SK-N-SH (cell line): ENCODE data around the gene FIZ1. TPM values are rescaled to one million over a fixed set of nuclear protein-coding genes. Genes with fewer than 3 reads are reported as not detected.

Experiments
- CTCF ChIA-PET: fragments of 300-600, 350-600 bp; formaldehyde crosslinking; extraction: SDS; loops from one replicate; lab custom pipeline; 2021; lab: Yijun Ruan, JAX
- POLR2A ChIA-PET: fragments of 350-600 bp; sonication (Branson Sonifier 250); formaldehyde crosslinking; extraction: SDS; loops from one replicate; lab custom pipeline; 2020; ENCODE audit warnings: antibody characterized with exemption, inconsistent platforms; lab: Yijun Ruan, JAX
- DNase-seq: peaks from one replicate; pipeline ENCODE4 v3.0.0; 2012
- H2AFZ ChIP-seq: fragments of 200-600 bp; sonication (generic); 2 replicates; pipeline ENCODE4 v1.8.1; 2016; ENCODE audit warnings: antibody characterized with exemption, mild to moderate bottlenecking, low read depth
- H3F3A ChIP-seq: fragments of 200-600 bp; sonication (generic); replicated peaks from 2 replicates; pipeline ENCODE3; 2016; ENCODE audit warnings: antibody characterized with exemption, mild to moderate bottlenecking; ENCODE audit not compliant: insufficient read depth
- H3K27ac ChIP-seq, 2 experiments: fragments of 200-500 bp in 1 of 2; fragments of 200-600 bp in 1 of 2; sonication (Bioruptor generic) in 1 of 2; sonication (generic), shearing (Covaris generic) in 1 of 2; 2 replicates each; pipeline versions ENCODE4 v1.5.1 to v1.6.1; 2014 to 2016; ENCODE audit warnings: low read depth in 2 of 2, inconsistent platforms in 1 of 2, low read length in 1 of 2, mild to moderate bottlenecking in 1 of 2, mixed read lengths in 1 of 2
- H3K27me3 ChIP-seq: fragments of 200-600 bp; sonication (generic), shearing (Covaris generic); 2 replicates; pipeline ENCODE4 v1.6.1; 2016; ENCODE audit warnings: mixed run types; ENCODE audit not compliant: insufficient read depth
- H3K36me3 ChIP-seq, 2 experiments: fragments of 200-500 bp in 1 of 2; fragments of 200-600 bp in 1 of 2; sonication (Bioruptor generic) in 1 of 2; sonication (generic) in 1 of 2; replicated peaks in 1 of 2; 2 replicates each; pipeline versions ENCODE3 to v1.5.1; 2014 to 2016; ENCODE audit warnings: low read length in 1 of 2, mild to moderate bottlenecking in 1 of 2; ENCODE audit not compliant: insufficient read depth in 2 of 2, control insufficient read depth in 1 of 2
- H3K4me1 ChIP-seq, 2 experiments: fragments of 200-500 bp in 1 of 2; fragments of 200-600 bp in 1 of 2; sonication (Bioruptor generic) in 1 of 2; sonication (generic), shearing (Covaris generic) in 1 of 2; 2 replicates each; pipeline versions ENCODE4 v1.5.1 to v1.6.1; 2014 to 2016; ENCODE audit warnings: low read depth in 1 of 2, low read length in 1 of 2, mixed run types in 1 of 2; ENCODE audit not compliant: insufficient read depth in 2 of 2, control insufficient read depth in 1 of 2
- H3K4me2 ChIP-seq: fragments of 200-600 bp; sonication (generic), shearing (Covaris generic); 2 replicates; pipeline ENCODE4 v1.6.1; 2017; ENCODE audit warnings: mixed run types
- H3K4me3 ChIP-seq, 2 experiments: fragments of 200-500 bp in 1 of 2; fragments of 200-600 bp in 1 of 2; sonication (Bioruptor generic) in 1 of 2; sonication (generic), shearing (Covaris generic) in 1 of 2; 2 replicates each; pipeline versions ENCODE4 v1.5.1 to v1.8.1; 2014 to 2016; ENCODE audit warnings: low read depth in 2 of 2, inconsistent platforms in 1 of 2, low read length in 1 of 2, mild to moderate bottlenecking in 1 of 2, mixed read lengths in 1 of 2, moderate library complexity in 1 of 2
- H3K79me2 ChIP-seq: fragments of 200-600 bp; sonication (generic); 2 replicates; pipeline ENCODE4 v1.8.1; 2017; ENCODE audit warnings: mild to moderate bottlenecking; ENCODE audit not compliant: insufficient read depth
- H3K9ac ChIP-seq: fragments of 200-600 bp; sonication (generic); 2 replicates; pipeline ENCODE4 v1.6.1; 2017; ENCODE audit warnings: mixed run types
- H3K9me2 ChIP-seq: fragments of 200-600 bp; sonication (generic); 2 replicates; pipeline ENCODE4 v1.6.1; 2017; ENCODE audit warnings: mixed run types
- H3K9me3 ChIP-seq: fragments of 200-600 bp; sonication (generic); 2 replicates; pipeline ENCODE4 v1.6.1; 2017; ENCODE audit warnings: mixed run types, mild to moderate bottlenecking, moderate library complexity
- H4K20me1 ChIP-seq: fragments of 200-600 bp; sonication (generic); 2 replicates; pipeline ENCODE4 v1.6.1; 2017; ENCODE audit warnings: mild to moderate bottlenecking, mixed run types; ENCODE audit not compliant: insufficient read depth
- CHD2 ChIP-seq: fragments of 150-350 bp; IDR thresholded peaks from 2 replicates; pipeline ENCODE4 v1.6.1; 2018; ENCODE audit warnings: low read length; ENCODE audit not compliant: partially characterized antibody
- EP300 ChIP-seq, 2 experiments: IDR thresholded peaks; 2 replicates each; pipeline versions ENCODE4 v1.4.0 to v1.6.1; 2012; ENCODE audit warnings: borderline replicate concordance in 1 of 2, low read depth in 1 of 2, low read length in 1 of 2
- FOXM1 ChIP-seq: IDR thresholded peaks from 2 replicates; pipeline ENCODE4 v1.4.0; 2012; ENCODE audit warnings: low read depth, mild to moderate bottlenecking
- JUND ChIP-seq: IDR thresholded peaks from 2 replicates; pipeline ENCODE4 v1.4.0; 2012
- MXI1 ChIP-seq: IDR thresholded peaks from 2 replicates; pipeline ENCODE4 v1.6.1; 2012; ENCODE audit warnings: mild to moderate bottlenecking, low read depth, low read length, improper control_type of control experiment
- NFIC ChIP-seq: IDR thresholded peaks from 2 replicates; pipeline ENCODE4 v1.4.0; 2012; ENCODE audit warnings: borderline replicate concordance
- PBX3 ChIP-seq: IDR thresholded peaks from 2 replicates; pipeline ENCODE4; 2012
- POLR2AphosphoS5 ChIP-seq: IDR thresholded peaks from 2 replicates; pipeline ENCODE4 v1.6.1; 2012; ENCODE audit warnings: low read depth, low read length
- RCOR1 ChIP-seq: fragments of 150-350 bp; IDR thresholded peaks from 2 replicates; pipeline ENCODE4 v1.6.1; 2017; ENCODE audit warnings: antibody characterized with exemption, low read length
- RFX5 ChIP-seq: IDR thresholded peaks from 2 replicates; pipeline ENCODE4 v1.6.1; 2012; ENCODE audit warnings: mild to moderate bottlenecking, improper control_type of control experiment, low read length
- SMC3 ChIP-seq: IDR thresholded peaks from 2 replicates; pipeline ENCODE4 v1.6.1; 2012; ENCODE audit warnings: low read depth, low read length, improper control_type of control experiment
- TAF1 ChIP-seq: IDR thresholded peaks from 2 replicates; pipeline ENCODE4 v1.6.1; 2012; ENCODE audit warnings: low read depth, mild to moderate bottlenecking, low read length, moderate library complexity, borderline replicate concordance
- TEAD4 ChIP-seq: IDR thresholded peaks from 2 replicates; pipeline ENCODE4 v1.4.0; 2012; ENCODE audit warnings: mild to moderate bottlenecking, borderline replicate concordance; ENCODE audit not compliant: insufficient read depth
- USF1 ChIP-seq: IDR thresholded peaks from 2 replicates; pipeline ENCODE4 v1.4.0; 2012; ENCODE audit warnings: low read depth, borderline replicate concordance
- WGBS: methylation state at CpG from one replicate; pipeline ENCODE4 v1.1.6; 2017; ENCODE audit warnings: low lambda C conversion rate; 5-methylcytosine and 5-hydroxymethylcytosine counted together
- polyA plus RNA-seq, 3 experiments: library from polyadenylated mRNA; depleted of rRNA; stranded (reverse); fragments of >200 nt; gene quantifications; 2 replicates each; pipeline ENCODE4 v1.2.3, GENCODE V29; 2012
- TF ChIP-seq, protein P1 (sequence below): IDR thresholded peaks from 2 replicates; pipeline ENCODE4 v1.4.0; 2012; ENCODE audit warnings: low read depth
- TF ChIP-seq, protein P2 (sequence below): fragments of 150-350 bp; IDR thresholded peaks from 2 replicates; pipeline ENCODE4 v1.6.1; 2017; ENCODE audit warnings: antibody characterized with exemption, low read length, low read depth, borderline replicate concordance
- TF ChIP-seq, protein P3 (sequence below): IDR thresholded peaks from 2 replicates; pipeline ENCODE4 v1.6.1; 2012; ENCODE audit warnings: mild to moderate bottlenecking, low read depth, low read length, moderate library complexity

Gene FIZ1
- polyA plus RNA-seq, 1 of the 3 experiments (the other 2 are of a cell fraction) = 5.7 TPM

DNA sequence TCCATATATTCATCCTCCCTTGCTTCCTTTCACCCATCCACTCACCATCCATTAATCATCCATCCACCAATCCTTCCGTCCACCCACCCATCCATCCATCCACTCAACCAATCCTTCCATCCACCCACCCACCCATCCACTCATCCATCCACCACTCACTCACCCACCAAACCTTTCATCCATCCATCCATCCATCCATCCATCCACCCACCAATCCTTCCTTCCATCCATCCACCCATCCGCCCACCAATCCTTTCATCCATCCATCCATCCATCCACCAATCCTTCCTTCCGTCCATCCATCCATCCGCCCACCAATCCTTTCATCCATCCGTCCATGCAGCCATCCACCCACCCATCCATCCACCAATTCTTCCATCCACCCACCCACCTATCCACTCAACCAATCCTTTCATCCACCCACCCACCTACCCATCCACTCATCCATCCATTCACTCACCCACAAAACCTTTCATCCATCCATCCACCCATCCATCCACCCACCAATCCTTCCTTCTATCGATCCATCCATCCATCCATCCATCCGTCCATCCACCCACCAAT is 56.9 kb downstream of the FIZ1 start:
- CTCF ChIA-PET = interaction anchor here (1.0 kb wide), 1 partner anchor 25 kb away, joined by 3 read pairs; no protein-coding TSS in a partner anchor
- Histone ChIP-seq H2AFZ (no peak overlapping the region), H3K9ac (no peak overlapping the region), H3K4me1 (peaks cover 2 to 8% of the 10 kb centered on the region in 2 experiments; a peak in 2 of 4 replicates), H3K9me2 (no peaks in the 10 kb centered on the region), H3K27ac (no peak overlapping the region), H3K9me3 (no peaks in the 10 kb centered on the region), H3K4me2 (no peak overlapping the region), H4K20me1 (no peaks in the 10 kb centered on the region), H3F3A (peaks cover 4% of the 10 kb centered on the region), H3K27me3 (no peaks in the 10 kb centered on the region), H3K79me2 (no peaks in the 10 kb centered on the region), H3K4me3 (no peak overlapping the region), H3K36me3 (no peaks in the 10 kb centered on the region)
- POLR2A ChIA-PET = no interaction called here
- WGBS = 51% methylated on average over 7 of the region's 7 CpGs
- DNase-seq = no peak
- TF ChIP-seq NFIC (no peak), FOXM1 (no peak), RFX5 (no peak), SMC3 (no peak), TAF1 (no peak), CHD2 (no peak), EP300 (IDR thresholded peaks at IDR 0.05; ENCODE audit: borderline replicate concordance in 1 of 2, low read depth in 1 of 2, low read length in 1 of 2) (no peak), POLR2AphosphoS5 (no peak), MXI1 (no peak), JUND (no peak), RCOR1 (no peak), USF1 (no peak), PBX3 (no peak), TEAD4 (no peak)
- TF ChIP-seq, protein P1, sequence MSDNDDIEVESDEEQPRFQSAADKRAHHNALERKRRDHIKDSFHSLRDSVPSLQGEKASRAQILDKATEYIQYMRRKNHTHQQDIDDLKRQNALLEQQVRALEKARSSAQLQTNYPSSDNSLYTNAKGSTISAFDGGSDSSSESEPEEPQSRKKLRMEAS = no peak
- TF ChIP-seq, protein P2, sequence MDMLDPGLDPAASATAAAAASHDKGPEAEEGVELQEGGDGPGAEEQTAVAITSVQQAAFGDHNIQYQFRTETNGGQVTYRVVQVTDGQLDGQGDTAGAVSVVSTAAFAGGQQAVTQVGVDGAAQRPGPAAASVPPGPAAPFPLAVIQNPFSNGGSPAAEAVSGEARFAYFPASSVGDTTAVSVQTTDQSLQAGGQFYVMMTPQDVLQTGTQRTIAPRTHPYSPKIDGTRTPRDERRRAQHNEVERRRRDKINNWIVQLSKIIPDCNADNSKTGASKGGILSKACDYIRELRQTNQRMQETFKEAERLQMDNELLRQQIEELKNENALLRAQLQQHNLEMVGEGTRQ = no peak
- TF ChIP-seq, protein P3, sequence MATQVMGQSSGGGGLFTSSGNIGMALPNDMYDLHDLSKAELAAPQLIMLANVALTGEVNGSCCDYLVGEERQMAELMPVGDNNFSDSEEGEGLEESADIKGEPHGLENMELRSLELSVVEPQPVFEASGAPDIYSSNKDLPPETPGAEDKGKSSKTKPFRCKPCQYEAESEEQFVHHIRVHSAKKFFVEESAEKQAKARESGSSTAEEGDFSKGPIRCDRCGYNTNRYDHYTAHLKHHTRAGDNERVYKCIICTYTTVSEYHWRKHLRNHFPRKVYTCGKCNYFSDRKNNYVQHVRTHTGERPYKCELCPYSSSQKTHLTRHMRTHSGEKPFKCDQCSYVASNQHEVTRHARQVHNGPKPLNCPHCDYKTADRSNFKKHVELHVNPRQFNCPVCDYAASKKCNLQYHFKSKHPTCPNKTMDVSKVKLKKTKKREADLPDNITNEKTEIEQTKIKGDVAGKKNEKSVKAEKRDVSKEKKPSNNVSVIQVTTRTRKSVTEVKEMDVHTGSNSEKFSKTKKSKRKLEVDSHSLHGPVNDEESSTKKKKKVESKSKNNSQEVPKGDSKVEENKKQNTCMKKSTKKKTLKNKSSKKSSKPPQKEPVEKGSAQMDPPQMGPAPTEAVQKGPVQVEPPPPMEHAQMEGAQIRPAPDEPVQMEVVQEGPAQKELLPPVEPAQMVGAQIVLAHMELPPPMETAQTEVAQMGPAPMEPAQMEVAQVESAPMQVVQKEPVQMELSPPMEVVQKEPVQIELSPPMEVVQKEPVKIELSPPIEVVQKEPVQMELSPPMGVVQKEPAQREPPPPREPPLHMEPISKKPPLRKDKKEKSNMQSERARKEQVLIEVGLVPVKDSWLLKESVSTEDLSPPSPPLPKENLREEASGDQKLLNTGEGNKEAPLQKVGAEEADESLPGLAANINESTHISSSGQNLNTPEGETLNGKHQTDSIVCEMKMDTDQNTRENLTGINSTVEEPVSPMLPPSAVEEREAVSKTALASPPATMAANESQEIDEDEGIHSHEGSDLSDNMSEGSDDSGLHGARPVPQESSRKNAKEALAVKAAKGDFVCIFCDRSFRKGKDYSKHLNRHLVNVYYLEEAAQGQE = no peak

Other genes starting within 250 kb of the FIZ1 start
- 0.58 and 0.74 TPM in 2 replicates for gene COX6B2, start 244.8 kb downstream of the FIZ1 start, polyA plus RNA-seq (2012; rRNA removed)
- gene GARIN5B, start 236.3 kb downstream of the FIZ1 start, polyA plus RNA-seq (2012; rRNA removed) = not detected in 2 replicates
- gene IL11, start 229.1 kb downstream of the FIZ1 start, polyA plus RNA-seq (2012; rRNA removed) = 13.2 and 16.1 TPM in 2 replicates
- 0.77 and 0.91 TPM in 2 replicates for gene TMEM190, start 222.7 kb downstream of the FIZ1 start, polyA plus RNA-seq (2012; rRNA removed)
- gene TMEM238, start 215.2 kb downstream of the FIZ1 start, polyA plus RNA-seq (2012; rRNA removed) = 0.08 and 0.12 TPM in 2 replicates
- gene RPL28, start 213.6 kb downstream of the FIZ1 start, polyA plus RNA-seq (2012; rRNA removed) = 2,297 and 2,368 TPM in 2 replicates
- gene UBE2S, start 191.7 kb downstream of the FIZ1 start, polyA plus RNA-seq (2012; rRNA removed) = 84.7 and 133 TPM in 2 replicates
- 0.02 TPM in 1 of 2 replicates, not detected in the other for gene SHISA7, start 156.2 kb downstream of the FIZ1 start, polyA plus RNA-seq (2012; rRNA removed)
- 60.9 and 65.4 TPM in 2 replicates for gene ISOC2, start 137.9 kb downstream of the FIZ1 start, polyA plus RNA-seq (2012; rRNA removed)
- not detected in 2 replicates for gene C19orf85, start 134.8 kb downstream of the FIZ1 start, polyA plus RNA-seq (2012; rRNA removed)
- 0.73 and 1.6 TPM in 2 replicates for gene ZNF628, start 122.9 kb downstream of the FIZ1 start, polyA plus RNA-seq (2012; rRNA removed)
- gene NAT14, start 114.3 kb downstream of the FIZ1 start, polyA plus RNA-seq (2012; rRNA removed) = 84.4 and 89.9 TPM in 2 replicates
- 2.6 and 4.9 TPM in 2 replicates for gene SSC5D, start 111.1 kb downstream of the FIZ1 start, polyA plus RNA-seq (2012; rRNA removed)
- 0.20 and 0.28 TPM in 2 replicates for gene SBK2, start 62.4 kb downstream of the FIZ1 start, polyA plus RNA-seq (2012; rRNA removed)
- 0.03 and 0.05 TPM in 2 replicates for gene SBK3, start 54.0 kb downstream of the FIZ1 start, polyA plus RNA-seq (2012; rRNA removed)
- gene ZNF579, start 18.7 kb downstream of the FIZ1 start, polyA plus RNA-seq (2012; rRNA removed) = 3.5 and 5.9 TPM in 2 replicates
- gene ZNF524, start 771 bp upstream of the FIZ1 start, polyA plus RNA-seq (2012; rRNA removed) = 7.2 and 7.3 TPM in 2 replicates
- gene ZNF865, start 6.1 kb upstream of the FIZ1 start, polyA plus RNA-seq (2012; rRNA removed) = 3.4 and 5.0 TPM in 2 replicates
- 5.0 and 5.5 TPM in 2 replicates for gene ZNF784, start 25.0 kb upstream of the FIZ1 start, polyA plus RNA-seq (2012; rRNA removed)
- gene ZNF580, start 41.5 kb upstream of the FIZ1 start, polyA plus RNA-seq (2012; rRNA removed) = 14.0 and 21.9 TPM in 2 replicates
- gene ZNF581, start 44.1 kb upstream of the FIZ1 start, polyA plus RNA-seq (2012; rRNA removed) = 24.2 and 24.7 TPM in 2 replicates
- 20.1 and 27.1 TPM in 2 replicates for gene CCDC106, start 48.7 kb upstream of the FIZ1 start, polyA plus RNA-seq (2012; rRNA removed)
- gene U2AF2, start 55.5 kb upstream of the FIZ1 start, polyA plus RNA-seq (2012; rRNA removed) = 217 and 321 TPM in 2 replicates
- 72.0 and 134 TPM in 2 replicates for gene EPN1, start 75.7 kb upstream of the FIZ1 start, polyA plus RNA-seq (2012; rRNA removed)
- not detected in 2 replicates for gene NLRP9, start 138.9 kb upstream of the FIZ1 start, polyA plus RNA-seq (2012; rRNA removed)
- 0.06 TPM in 1 of 2 replicates, not detected in the other for gene RFPL4A, start 159.6 kb upstream of the FIZ1 start, polyA plus RNA-seq (2012; rRNA removed)
- gene RFPL4AL1, start 169.6 kb upstream of the FIZ1 start, polyA plus RNA-seq (2012; rRNA removed) = not detected in 2 replicates
- gene NLRP11, start 232.5 kb upstream of the FIZ1 start, polyA plus RNA-seq (2012; rRNA removed) = 0.02 TPM in 1 of 2 replicates, not detected in the other
- gene NLRP4, start 237.0 kb upstream of the FIZ1 start, polyA plus RNA-seq (2012; rRNA removed) = 0.02 and 0.03 TPM in 2 replicates